Ovary (tissue), 3 donors: ENCODE measurements around the gene EPB41L1.

Experiments used
- CTCF ChIP-seq, 3 donors: fragments of 450-650 bp in 2 of 3; fragments of 200-600 bp in 1 of 3; IDR thresholded peaks; one replicate each; pipeline versions ENCODE4 v1.5.1 to v1.8.0; 2016 to 2022; ENCODE audit warnings: antibody characterized with exemption in 3 of 3, mild to moderate bottlenecking in 1 of 3
- POLR2A ChIP-seq: fragments of 450-650 bp; IDR thresholded peaks from one replicate; pipeline ENCODE4 v1.6.1; 2017; ENCODE audit warnings: antibody characterized with exemption, mild to moderate bottlenecking, moderate library complexity
- donor health status: DM: no; HTN: no; CAD: no.

GRCh38 chr20:36154700-36155628, at the start of gene EPB41L1:
- TF ChIP-seq CTCF (IDR thresholded peaks at IDR 0.05) (no peak), POLR2A (no peak)
